GM12801 (cell line): ENCODE results near the gene CLSTN3.

Source experiments
- CTCF ChIP-seq: IDR thresholded peaks from one replicate; pipeline ENCODE4 v1.5.1; 2011; ENCODE audit warnings: control low read depth; ENCODE audit not compliant: insufficient read length; ENCODE audit errors: extremely low read depth

CLSTN3 gene

DNA sequence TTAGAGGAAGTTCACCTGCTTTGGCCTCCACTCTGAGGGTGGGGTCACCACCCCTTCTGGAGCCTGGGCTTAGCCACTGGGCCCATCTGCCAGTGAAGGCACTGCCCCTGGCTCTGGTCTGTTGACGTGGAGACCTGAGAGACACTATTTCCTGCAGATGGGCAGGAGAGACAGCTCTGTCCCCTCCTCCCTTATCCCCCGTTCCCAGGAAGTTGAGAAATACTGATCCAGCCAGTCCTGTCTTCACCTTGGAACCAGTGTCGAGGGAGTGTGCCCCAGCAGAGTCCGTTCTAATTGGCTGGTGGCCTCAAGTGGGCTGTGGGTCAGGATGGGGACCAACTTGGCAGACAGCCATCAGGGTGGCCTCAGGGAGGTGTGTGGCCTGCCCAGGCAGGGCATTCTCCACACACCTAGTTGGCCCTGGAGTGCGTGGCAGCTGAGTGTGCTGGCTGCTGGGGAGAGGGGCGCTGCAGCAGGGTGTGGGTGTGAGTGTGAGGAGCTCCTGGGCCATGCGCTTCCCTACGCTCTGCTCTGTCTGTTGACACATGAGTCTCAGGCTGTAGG lies 25.4 kb downstream of the CLSTN3 start:
- no peak for TF ChIP-seq CTCF

GRCh38 chr12:7156259-7157197 lies 26.4 kb downstream of the CLSTN3 start:
- no peak for TF ChIP-seq CTCF

DNA sequence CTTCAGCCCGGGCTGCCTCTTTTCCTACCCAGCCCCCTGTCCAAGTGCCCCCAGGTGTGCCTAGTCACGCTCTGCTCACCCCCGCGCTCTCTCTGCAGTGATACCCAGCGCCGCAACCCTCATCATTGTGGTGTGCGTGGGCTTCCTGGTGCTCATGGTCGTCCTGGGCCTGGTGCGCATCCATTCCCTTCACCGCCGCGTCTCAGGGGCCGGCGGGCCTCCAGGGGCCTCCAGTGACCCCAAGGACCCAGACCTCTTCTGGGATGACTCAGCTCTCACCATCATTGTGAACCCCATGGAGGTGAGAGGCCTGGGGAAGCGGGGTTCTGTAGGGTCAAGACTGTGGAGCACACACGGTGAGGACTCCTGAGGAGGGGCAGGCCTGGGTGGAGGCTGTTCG lies 27.2 kb downstream of the CLSTN3 start:
- no peak for TF ChIP-seq CTCF

DNA sequence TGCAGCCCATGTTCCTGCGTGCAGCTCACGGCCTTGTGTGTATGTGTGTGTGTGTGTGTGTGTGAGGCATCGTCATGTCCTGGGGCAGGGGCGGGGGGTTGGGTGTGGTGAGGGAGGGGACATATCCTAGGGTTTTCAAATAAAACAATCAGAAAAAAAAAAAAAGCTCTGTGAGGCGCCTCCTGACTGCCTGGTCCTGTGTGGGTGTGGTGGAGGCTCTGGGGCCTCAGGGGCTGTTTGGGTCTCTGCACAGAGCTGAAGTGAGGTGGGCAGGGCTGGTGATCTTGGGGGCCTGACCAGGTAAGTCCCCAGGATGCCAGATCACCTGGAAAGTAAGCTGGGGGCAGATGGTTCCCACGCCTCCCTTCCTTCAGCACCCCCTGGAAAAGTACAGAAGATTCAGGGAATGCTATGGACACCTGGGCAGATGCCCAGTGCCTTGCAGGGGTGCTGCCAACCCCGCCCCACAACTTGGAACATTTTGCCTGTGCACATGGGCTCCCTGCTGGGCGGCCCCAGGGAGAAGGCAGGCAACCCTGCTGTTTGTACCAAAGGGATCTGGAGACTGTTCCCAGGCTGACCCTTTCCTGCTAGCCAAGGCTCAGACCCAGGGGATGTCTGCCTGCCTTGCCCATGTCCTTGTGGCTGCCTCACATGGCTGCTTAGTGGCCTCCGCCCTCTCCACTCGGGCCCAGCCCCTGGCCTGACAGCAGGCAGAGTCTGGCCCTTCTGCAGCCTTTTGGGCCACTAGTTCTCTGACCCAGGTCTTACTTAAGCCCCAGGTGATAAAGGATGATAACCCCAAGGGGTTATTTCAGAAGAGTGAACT lies 28.8 kb downstream of the CLSTN3 start:
- no peak for TF ChIP-seq CTCF

GRCh38 chr12:7160183-7160582 lies 30.0 kb downstream of the CLSTN3 start:
- TF ChIP-seq CTCF = no peak

GRCh38 chr12:7161327-7161726 lies 31.2 kb downstream of the CLSTN3 start:
- no peak for TF ChIP-seq CTCF

- no peak for TF ChIP-seq CTCF
Observed at GRCh38 chr12:7161811-7162210, 31.6 kb downstream of the CLSTN3 start.
